ENCODE results near the gene CDK5RAP3.
"Not testable (repeated sequence)": the region's sequence is repeated elsewhere in the genome, so short reads cannot be mapped to it uniquely, and the experiment has no call there.

CDK5RAP3 gene

DNA sequence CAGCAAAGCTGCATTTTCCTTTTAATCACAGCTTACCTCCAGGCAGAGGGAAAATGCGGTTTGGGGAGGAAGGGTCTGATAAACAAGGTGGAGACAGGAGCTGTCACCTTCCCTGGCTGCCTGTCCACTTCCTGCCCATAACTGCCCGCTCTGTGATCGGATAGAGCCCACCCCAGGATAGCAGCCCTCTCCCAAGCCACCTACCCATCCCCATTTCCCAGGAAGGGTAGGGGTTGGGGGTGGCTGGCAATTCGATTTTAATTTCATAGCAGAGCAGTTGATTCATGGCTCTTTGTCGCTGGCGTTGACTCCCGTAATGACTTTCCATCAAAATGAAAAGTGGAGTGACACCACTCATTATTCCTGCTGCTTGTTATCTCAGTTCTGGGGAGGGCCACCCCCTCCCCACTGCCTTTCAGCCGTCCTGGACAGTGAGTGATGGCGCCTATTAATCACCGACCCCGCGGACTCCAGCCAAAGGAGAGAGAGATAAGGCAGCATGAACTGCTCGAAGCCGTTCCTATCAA, 11.2 kb downstream of the CDK5RAP3 start:
- no peak for DNase-seq (ENCODE audit: low spot score)
- TF ChIP-seq, protein P1, sequence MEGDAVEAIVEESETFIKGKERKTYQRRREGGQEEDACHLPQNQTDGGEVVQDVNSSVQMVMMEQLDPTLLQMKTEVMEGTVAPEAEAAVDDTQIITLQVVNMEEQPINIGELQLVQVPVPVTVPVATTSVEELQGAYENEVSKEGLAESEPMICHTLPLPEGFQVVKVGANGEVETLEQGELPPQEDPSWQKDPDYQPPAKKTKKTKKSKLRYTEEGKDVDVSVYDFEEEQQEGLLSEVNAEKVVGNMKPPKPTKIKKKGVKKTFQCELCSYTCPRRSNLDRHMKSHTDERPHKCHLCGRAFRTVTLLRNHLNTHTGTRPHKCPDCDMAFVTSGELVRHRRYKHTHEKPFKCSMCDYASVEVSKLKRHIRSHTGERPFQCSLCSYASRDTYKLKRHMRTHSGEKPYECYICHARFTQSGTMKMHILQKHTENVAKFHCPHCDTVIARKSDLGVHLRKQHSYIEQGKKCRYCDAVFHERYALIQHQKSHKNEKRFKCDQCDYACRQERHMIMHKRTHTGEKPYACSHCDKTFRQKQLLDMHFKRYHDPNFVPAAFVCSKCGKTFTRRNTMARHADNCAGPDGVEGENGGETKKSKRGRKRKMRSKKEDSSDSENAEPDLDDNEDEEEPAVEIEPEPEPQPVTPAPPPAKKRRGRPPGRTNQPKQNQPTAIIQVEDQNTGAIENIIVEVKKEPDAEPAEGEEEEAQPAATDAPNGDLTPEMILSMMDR (IDR thresholded peaks at IDR 0.05; ENCODE audit: extremely low read depth, missing control alignments), result no peak

DNA sequence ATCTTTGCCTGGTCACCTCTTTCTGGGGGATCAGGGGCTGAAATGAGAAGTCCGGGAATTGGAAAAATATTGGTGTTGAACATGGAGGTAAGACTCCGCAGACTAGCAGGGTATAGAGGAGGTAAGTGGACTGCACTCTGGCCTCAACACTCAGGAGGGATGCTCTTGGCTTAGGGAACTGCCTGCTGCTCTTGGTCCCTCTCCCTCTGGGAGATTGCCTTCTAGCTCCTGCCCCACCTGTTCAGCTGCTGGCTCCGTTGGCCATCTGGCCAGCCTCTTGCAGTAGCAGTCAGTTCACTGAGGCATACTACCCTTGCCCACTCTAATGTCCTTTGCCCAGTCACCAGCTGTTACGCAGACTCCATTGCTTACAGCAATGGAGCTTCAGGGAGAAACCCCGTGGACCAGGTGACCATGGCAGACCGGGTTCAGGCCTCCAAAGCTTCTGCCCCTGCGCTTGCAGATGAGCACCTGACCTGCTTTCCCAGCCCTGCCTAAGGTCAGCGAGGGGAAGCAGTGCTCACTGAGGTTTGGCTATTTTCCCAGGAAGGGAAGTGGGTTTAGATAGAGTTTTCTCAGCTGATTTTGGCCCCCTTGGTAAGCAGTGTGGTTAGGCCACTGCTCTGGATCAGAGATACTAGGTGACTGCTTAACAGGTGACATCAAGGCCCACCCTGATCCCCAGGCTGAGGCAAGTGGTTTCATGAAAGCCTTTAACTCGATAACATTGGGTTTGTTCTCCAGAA, 11.9 kb downstream of the CDK5RAP3 start:
- TF ChIP-seq, protein P1 (IDR thresholded peaks at IDR 0.05; ENCODE audit: extremely low read depth, missing control alignments), result no peak

DNA sequence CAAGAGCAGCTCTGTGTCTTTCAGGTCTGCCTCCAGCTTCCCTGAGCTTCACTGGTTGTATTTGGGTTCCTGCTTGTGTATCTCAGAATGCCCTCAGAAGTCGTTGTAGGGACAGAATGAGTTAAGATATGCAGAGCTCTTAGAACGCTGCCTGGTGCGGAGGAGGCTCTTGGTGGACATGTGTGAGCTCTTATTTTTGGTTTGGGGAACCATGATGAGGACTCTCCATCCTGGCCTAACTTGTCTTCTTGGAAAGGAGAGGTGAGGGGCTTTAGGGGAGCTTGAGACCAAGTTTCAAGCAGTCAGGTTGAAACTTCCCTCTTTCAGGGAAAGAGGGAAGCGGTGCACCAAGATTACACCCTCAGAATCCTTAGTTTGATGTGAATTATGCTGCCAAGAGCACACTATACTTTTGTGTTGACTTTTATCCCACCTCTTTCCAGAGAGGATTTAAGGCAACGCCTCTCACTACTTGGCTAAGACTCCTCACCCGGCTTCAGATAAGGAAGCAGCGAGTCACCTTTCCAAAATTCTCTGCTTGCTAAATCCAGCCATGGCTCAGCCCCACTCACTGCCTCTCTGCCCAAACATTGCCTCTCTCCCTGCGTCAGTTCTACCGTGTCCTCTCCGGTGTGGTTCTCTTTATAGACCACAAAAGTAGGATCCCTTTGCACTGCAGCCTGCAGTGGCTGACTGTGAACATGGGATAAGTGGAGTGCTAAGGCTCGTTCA, 12.7 kb downstream of the CDK5RAP3 start:
- TF ChIP-seq, protein P1 (IDR thresholded peaks at IDR 0.05; ENCODE audit: extremely low read depth, missing control alignments), result no peak
- DNase-seq (ENCODE audit: low spot score), result no peak

More for the DNA sequence above, 11.9 kb downstream of the CDK5RAP3 start:
- DNase-seq (ENCODE audit: low spot score), result no peak

DNA sequence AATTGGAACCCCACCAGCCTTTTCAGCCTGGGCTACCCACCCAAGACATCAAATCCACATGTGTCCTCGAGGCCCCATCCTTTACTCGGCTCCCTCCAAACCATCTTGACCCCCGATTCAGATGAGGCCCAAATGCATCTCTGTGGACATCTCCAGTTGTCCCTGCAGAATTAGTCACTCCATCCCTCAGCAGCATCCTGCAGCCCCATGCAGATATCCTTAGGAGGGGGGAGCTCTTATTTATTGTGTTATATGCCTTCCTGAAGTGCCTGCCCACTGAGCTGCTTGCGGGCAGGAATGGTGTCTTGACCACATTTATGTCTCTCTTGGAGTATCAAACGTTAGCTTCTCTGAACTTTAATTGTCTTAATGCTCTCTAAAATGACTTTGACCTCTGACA, 15.6 kb downstream of the CDK5RAP3 start:
- TF ChIP-seq, protein P1 (IDR thresholded peaks at IDR 0.05; ENCODE audit: extremely low read depth, missing control alignments), result no peak
- DNase-seq (ENCODE audit: low spot score), result no peak

DNA sequence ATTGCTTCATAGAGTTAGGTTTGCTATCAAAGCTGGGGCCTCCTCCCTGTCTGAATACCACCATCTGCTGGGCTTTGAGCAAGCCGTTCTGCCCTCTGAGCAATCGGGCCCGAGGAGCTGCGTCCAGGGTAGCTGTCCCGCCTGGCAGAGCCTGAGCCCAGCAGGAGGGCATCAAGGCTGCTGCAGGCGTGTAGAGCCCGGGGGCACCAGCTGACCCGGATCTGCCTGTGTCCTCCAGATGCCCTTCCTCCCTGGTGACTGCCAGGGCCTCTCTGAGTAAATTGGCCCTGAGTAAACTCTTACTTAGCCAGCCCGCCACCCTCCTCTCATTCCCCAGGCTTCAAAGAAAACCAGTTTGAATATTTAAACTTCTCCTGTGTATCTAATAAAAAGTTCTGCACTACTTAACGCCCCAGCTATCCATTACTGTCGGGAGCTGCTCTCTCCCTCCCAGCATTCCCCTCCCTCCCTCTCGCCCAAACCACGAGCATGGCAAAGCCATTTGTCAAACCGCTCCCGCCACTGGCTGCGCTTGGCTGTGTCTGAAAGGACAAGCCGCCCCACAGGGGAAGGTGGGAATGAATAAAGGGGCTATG, 16.4 kb downstream of the CDK5RAP3 start:
- TF ChIP-seq, protein P1 (IDR thresholded peaks at IDR 0.05; ENCODE audit: extremely low read depth, missing control alignments), result no peak
- DNase-seq (ENCODE audit: low spot score), result no peak

DNA sequence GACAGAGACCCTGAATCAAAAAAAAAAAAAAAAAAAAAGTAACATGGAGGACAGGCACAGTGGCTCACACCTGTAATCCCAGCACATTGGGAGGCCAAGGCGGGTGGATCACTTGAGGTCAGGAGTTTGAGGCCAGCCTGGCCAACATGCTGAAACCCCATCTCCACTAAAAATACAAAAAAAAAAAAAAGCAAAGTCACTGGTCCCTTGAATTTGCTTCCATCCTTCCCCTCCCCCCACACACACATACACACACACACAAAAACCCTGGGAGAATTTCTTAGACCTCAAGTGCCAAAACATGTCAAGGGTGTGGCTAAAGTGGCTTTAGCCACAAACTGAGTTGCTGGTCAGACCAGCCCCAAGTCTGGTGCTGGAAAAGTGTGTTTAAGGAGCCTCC, 17.5 kb downstream of the CDK5RAP3 start:
- DNase-seq (ENCODE audit: low spot score), result not testable (repeated sequence)

DNA sequence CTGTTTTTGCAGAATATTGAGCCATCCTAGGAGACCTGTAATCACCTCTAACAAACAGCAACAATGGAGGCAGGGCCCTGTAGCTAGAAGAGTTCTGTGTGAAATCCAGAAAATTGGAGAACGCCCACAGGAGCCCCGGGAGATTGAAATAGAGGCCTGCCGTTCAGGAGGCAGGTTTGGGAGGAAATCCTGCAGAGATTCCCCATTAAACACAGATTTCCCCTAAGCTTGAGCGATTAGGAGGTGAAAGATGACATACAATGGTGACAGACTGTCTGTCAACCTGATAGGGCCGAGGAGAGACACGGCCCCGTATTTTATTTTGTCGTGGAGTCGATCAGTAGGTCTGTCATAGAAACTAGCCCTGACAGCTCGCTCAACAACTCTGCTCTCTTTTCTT, 18.2 kb downstream of the CDK5RAP3 start:
- no peak for DNase-seq (ENCODE audit: low spot score)
- TF ChIP-seq, protein P1 (IDR thresholded peaks at IDR 0.05; ENCODE audit: extremely low read depth, missing control alignments), result no peak

Data from GM20000 (cell line).